Bronchial epithelial cell (primary cell): ENCODE measurements around the gene C4BPA. TPM values are rescaled to one million over a fixed set of nuclear protein-coding genes. Genes with fewer than 3 reads are reported as not detected.
A peak's percentile ranks its signal among the peaks of the same experiment; 100 is the strongest.

Source experiments
- DNase-seq: peaks from one replicate; pipeline ENCODE4 v3.0.0-alpha.2; 2010; ENCODE audit warnings: low read depth
- FAIRE-seq: peaks from 2 replicates; lab custom pipeline; 2011; peaks lifted over from hg19 to GRCh38; lab: Jason Lieb, UNC
- H3K27me3 ChIP-seq: 2 replicates; pipeline ENCODE4 v1.5.1; 2011; ENCODE audit warnings: low read length; ENCODE audit not compliant: control insufficient read depth, insufficient read depth
- H3K36me3 ChIP-seq: 2 replicates; pipeline ENCODE4 v1.5.1; 2011; ENCODE audit warnings: low read length; ENCODE audit not compliant: control insufficient read depth, insufficient read depth
- H3K4me3 ChIP-seq: 2 replicates; pipeline ENCODE4 v1.5.1; 2011; ENCODE audit warnings: mild to moderate bottlenecking, low read depth, low read length, control low read depth
- total RNA-seq: library from RNA; depleted of rRNA; stranded (reverse); fragments of >200 nt; gene quantifications from 2 replicates; pipeline ENCODE4 v1.2.1, GENCODE V29; 2014
- TF ChIP-seq, protein P1 (sequence below): IDR thresholded peaks from 2 replicates; pipeline ENCODE4 v1.5.1; 2011; ENCODE audit warnings: mild to moderate bottlenecking, moderate library complexity, low read length, control low read depth, inconsistent platforms; ENCODE audit not compliant: insufficient read depth, severe bottlenecking

Gene C4BPA
- total RNA-seq, 1 donor from 2014 or later: not detected

DNA sequence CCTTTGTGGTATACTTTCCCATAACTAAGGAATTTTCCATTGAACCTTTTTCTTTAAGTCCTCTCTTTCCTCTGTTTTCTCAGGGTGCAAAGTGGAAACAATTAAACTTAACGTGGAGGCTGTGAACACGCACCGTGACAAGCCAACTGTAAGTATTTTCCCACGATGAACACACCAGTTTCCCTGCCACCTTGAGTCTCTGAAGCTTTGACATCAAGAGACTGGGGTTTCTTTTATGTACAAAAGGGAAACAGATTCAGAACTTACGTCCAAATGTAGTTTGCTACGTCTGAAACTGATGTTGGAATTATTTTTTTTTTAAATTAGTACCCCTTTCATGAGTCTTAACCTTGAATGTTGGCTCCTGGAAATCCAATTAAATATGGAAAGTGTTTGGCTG is 32.6 kb upstream of the C4BPA start:
- H3K27me3 ChIP-seq: no peaks in the 10 kb centered on the region
- H3K36me3 ChIP-seq: peaks cover 6% of the 10 kb centered on the region
- no peak for FAIRE-seq
- DNase-seq: no peak
- TF ChIP-seq, protein P1, sequence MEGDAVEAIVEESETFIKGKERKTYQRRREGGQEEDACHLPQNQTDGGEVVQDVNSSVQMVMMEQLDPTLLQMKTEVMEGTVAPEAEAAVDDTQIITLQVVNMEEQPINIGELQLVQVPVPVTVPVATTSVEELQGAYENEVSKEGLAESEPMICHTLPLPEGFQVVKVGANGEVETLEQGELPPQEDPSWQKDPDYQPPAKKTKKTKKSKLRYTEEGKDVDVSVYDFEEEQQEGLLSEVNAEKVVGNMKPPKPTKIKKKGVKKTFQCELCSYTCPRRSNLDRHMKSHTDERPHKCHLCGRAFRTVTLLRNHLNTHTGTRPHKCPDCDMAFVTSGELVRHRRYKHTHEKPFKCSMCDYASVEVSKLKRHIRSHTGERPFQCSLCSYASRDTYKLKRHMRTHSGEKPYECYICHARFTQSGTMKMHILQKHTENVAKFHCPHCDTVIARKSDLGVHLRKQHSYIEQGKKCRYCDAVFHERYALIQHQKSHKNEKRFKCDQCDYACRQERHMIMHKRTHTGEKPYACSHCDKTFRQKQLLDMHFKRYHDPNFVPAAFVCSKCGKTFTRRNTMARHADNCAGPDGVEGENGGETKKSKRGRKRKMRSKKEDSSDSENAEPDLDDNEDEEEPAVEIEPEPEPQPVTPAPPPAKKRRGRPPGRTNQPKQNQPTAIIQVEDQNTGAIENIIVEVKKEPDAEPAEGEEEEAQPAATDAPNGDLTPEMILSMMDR: no peak
- H3K4me3 ChIP-seq: no peak overlapping the region

DNA sequence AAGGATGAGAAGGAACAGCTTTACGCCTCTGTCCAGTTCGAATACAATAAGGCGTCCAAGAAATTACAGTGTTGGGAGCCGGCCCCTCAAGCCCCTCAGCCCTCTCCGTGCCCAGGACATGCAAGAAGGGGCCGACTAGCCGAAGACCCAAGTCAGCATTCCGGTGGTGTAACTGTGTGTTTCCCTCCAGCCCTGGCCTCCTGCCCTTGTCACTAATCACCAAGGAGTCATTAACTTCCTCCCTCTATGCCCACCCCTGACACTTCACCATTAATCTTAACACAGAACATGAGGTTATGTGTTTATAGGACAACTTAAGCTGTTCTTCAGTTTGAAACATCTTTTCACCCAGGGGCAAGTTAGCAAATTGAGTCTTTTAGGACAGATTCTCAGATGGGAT is 31.8 kb upstream of the C4BPA start:
- no peak for FAIRE-seq
- TF ChIP-seq, protein P1: no peak
- Histone ChIP-seq H3K27me3 (no peaks in the 10 kb centered on the region), H3K4me3 (no peak overlapping the region), H3K36me3 (peaks cover 6% of the 10 kb centered on the region)
- no peak for DNase-seq

DNA sequence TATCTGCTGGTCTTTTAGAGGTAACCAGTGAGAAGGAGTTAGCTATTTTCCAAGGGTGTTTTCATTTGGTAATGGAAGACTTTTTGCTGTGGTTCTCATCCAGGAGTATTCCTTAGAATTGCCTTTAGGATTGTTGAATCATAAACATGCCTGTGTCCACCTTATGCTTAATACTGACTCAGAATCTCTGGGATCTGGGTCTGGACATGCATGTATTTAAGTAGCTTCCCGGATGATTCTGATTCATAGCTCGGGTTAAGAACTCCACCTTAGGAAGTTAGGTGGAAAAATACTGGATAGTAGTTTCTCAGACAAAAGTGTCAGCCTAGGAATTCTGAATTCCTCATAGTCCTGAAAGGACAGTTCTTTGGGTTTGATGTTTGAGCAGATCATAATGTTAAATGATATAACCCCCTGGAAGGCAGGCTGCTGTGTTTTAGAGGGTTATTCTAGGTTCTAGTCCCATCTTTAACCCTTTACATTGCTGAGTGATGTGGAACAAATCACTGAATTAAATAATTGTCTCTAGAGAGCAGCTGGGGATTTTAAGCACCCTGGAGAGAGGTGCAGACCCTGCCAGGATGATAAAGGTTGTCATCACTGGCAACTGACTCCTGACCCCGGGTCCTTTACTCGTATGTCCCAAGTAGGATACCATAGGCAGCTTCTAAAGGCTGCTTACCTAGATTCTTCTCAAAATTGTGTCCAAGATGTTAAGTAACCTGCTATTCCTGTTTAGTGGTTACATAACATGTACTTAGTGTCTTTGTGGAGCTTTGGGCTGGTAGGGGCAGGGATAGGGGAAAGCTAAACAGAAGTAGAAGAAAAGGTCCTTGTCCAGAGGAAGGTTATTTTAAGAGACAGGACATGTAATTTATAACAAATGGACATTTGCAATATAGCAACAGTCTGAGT is 29.9 kb upstream of the C4BPA start:
- TF ChIP-seq, protein P1: no peak
- Histone ChIP-seq H3K36me3 (peaks cover 3% of the 10 kb centered on the region), H3K27me3 (no peaks in the 10 kb centered on the region), H3K4me3 (no peak overlapping the region)
- DNase-seq: peak; percentile 99
- no peak for FAIRE-seq

DNA sequence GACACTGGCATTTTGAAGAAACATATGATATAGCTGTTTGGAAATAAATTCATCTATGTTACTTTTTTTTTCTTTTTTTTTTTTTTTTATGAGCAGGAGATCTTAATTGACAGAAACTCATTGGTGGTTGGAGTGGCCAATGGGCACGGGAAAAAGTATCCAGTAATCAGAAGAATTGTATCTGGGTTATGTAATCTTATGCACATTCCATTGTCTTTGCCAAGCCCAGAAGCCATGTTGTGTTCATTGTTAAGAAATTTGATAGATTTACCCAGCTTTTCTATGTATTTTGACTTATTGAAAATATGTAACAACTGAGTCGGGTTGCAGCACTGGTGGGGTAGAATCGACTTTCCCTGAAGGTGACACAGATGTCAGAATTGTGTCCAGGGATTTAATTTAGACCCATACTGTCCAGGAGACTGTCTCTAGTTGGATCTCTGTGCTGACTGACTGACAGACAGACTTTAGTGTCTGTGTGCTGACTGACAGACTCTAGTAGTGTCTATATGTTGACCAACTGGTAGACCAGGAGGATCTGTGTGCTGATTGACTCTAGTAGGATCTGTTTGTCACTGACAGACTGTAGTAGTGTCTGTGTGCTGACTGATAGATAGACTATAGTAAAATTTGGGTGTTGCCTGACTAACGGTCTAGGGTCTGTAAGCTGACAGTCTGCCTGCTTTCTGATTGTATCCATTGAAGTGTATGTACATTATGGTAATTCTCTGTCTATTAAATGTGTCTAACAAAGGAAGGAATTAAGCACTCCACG is 27.7 kb upstream of the C4BPA start:
- peak; percentile 12 for DNase-seq

DNA sequence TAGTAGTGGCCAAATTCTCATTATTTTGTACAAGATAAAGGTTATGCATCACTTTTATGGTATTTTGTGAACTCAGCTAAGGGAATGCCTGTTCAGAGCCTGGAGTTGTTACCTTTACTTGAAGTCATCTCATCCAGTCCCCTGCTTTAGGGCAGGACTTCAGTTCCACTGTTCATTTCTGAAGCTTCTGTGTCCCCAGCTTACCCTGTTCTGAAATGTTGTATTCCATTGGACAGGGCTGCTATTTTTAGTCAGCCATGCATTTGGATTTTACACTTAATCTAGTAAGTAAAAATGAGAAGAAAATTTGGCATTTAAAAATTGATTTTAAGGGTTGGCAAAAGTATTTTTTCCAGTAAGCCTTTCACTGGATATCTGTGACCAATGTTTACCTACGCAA is 27.0 kb upstream of the C4BPA start:
- no peak overlapping the region for H3K4me3 ChIP-seq
- no peak for FAIRE-seq
- no peaks in the 10 kb centered on the region for H3K36me3 ChIP-seq
- TF ChIP-seq, protein P1: no peak
- H3K27me3 ChIP-seq: no peaks in the 10 kb centered on the region
- DNase-seq: no peak

More for the DNA sequence above, 27.7 kb upstream of the C4BPA start:
- TF ChIP-seq, protein P1: no peak
- Histone ChIP-seq H3K27me3 (no peaks in the 10 kb centered on the region), H3K36me3 (no peaks in the 10 kb centered on the region), H3K4me3 (no peak overlapping the region)
- no peak for FAIRE-seq
